ENCODE measurements around the gene ATG7.

- TF ChIP-seq POLR2AphosphoS5 (IDR thresholded peaks at IDR 0.05; ENCODE audit: low read depth, low read length) (no peak), CTCF (IDR thresholded peaks at IDR 0.05) (no peak), TCF7L2 (IDR thresholded peaks at IDR 0.05; ENCODE audit: low read depth, low read length) (no peak), REST (IDR thresholded peaks at IDR 0.05; ENCODE audit: insufficient read depth in 1 of 2, low read depth in 2 of 2, low read length in 1 of 2) (no peak)
Observed at GRCh38 chr3:11329777-11330176, 57.6 kb downstream of the ATG7 start.
